ENCODE measurements around the gene SSU72.

DNA sequence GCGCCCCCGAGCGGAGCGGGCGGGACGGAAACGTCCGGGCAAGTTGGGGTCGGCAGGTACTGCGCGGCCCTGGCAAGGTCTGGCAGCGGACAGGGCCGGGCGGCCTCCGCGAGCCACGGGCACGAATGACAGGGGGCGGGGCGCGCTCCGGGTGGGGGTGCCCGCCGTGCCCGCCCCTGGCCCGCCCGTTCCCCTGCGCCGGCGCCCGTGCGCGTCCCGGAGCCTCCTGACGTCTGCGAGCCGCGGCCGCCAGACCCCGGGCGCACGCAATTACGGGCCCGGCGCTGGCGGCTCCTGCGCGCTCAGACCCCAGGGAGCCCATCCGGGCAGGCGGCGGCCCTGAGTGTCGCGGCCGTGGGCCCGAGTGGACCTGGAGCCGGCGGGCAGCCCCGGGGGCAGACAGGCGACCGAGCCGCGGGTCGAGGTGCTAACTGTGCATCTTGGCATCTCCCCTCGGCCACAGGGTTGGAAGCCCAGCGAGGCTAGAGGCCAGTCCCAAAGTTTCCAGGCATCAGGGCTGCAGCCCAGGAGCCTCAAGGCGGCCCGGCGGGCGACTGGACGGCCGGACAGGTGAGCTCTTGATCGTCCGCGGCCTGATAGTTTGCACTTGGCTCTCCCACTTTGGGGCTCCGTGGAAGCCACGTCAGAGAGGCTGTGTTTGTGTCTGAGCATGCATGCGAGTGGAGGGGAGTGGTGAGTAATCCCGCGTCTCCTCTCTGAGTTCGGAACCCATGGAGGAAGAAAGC, 41.6 kb upstream of the SSU72 start:
- TF ChIP-seq, protein P1, sequence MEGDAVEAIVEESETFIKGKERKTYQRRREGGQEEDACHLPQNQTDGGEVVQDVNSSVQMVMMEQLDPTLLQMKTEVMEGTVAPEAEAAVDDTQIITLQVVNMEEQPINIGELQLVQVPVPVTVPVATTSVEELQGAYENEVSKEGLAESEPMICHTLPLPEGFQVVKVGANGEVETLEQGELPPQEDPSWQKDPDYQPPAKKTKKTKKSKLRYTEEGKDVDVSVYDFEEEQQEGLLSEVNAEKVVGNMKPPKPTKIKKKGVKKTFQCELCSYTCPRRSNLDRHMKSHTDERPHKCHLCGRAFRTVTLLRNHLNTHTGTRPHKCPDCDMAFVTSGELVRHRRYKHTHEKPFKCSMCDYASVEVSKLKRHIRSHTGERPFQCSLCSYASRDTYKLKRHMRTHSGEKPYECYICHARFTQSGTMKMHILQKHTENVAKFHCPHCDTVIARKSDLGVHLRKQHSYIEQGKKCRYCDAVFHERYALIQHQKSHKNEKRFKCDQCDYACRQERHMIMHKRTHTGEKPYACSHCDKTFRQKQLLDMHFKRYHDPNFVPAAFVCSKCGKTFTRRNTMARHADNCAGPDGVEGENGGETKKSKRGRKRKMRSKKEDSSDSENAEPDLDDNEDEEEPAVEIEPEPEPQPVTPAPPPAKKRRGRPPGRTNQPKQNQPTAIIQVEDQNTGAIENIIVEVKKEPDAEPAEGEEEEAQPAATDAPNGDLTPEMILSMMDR (IDR thresholded peaks at IDR 0.05): no peak
- TF ChIP-seq EZH2phosphoT487 (IDR thresholded peaks at IDR 0.05) (no peak), EZH2 (IDR thresholded peaks at IDR 0.05) (no peak)

Measured in neural progenitor cell (in vitro differentiated cells).